Measurements from ENCODE around the gene TMEM97. TPM values are rescaled to one million over a fixed set of nuclear protein-coding genes. Genes with fewer than 3 reads are reported as not detected.
"Not testable (repeated sequence)": the region's sequence is repeated elsewhere in the genome, so short reads cannot be mapped to it uniquely, and the experiment has no call there.

TMEM97 gene
- total RNA-seq = 64.4 TPM
- long read RNA-seq, transcript TMEM97-201 (3 exons, 2,568 nt) = major isoform, 79 of 91 reads
- long read RNA-seq, partial matches to known transcripts = 6 of 91 reads
- long read RNA-seq, other reads (novel, unspliced or antisense) = 5 of 91 reads

GRCh38 chr17:28318759-28319597 is at the start of gene TMEM97:
TSS of gene TMEM97 (plus strand) at chr17:28319200. CDS start at chr17:28319240, 40 bp downstream.
- DNase-seq (peak; percentile 98), ATAC-seq (peak; percentile 99)
- peak within 1 kb of the TSS; percentile 80 for H3K4me3 ChIP-seq
- peaks cover 17% of the 10 kb centered on the region for H3K4me1 ChIP-seq
- intact Hi-C loops (cut with DNase I) = no loop called here
- no peaks in the 10 kb centered on the region for H3K9me3 ChIP-seq
- no peaks in the 10 kb centered on the region for H3K27me3 ChIP-seq
- H3K36me3 ChIP-seq = no peaks in the 10 kb centered on the region
- H3K27ac ChIP-seq = peak within 1 kb of the TSS; percentile 66
- peak; percentile 7 for TF ChIP-seq CTCF (IDR thresholded peaks at IDR 0.05)

- no peak for ATAC-seq
- Histone ChIP-seq H3K27ac (no peak overlapping the region), H3K27me3 (no peaks in the 10 kb centered on the region), H3K36me3 (no peaks in the 10 kb centered on the region), H3K4me3 (no peak overlapping the region), H3K9me3 (no peaks in the 10 kb centered on the region), H3K4me1 (no peaks in the 10 kb centered on the region)
- TF ChIP-seq CTCF (IDR thresholded peaks at IDR 0.05) = no peak
- DNase-seq = no peak
- intact Hi-C loops (cut with DNase I) = no loop called here
These were observed 48.9 kb upstream of the TMEM97 start for GRCh38 chr17:28270055-28270454.

- H3K9me3 ChIP-seq = no peaks in the 10 kb centered on the region
- H3K4me3 ChIP-seq = no peak overlapping the region
- ATAC-seq (no peak), DNase-seq (no peak)
- no peak overlapping the region for H3K27ac ChIP-seq
- no peak for TF ChIP-seq CTCF (IDR thresholded peaks at IDR 0.05)
- H3K36me3 ChIP-seq = no peaks in the 10 kb centered on the region
- intact Hi-C loops (cut with DNase I) = no loop called here
- no peaks in the 10 kb centered on the region for H3K4me1 ChIP-seq
- H3K27me3 ChIP-seq = no peaks in the 10 kb centered on the region
These were observed 48.1 kb upstream of the TMEM97 start for GRCh38 chr17:28270926-28271325.

- H3K4me3 ChIP-seq = no peak overlapping the region
- intact Hi-C loops (cut with DNase I) = no loop called here
- H3K27me3 ChIP-seq = no peaks in the 10 kb centered on the region
- no peak for TF ChIP-seq CTCF (IDR thresholded peaks at IDR 0.05)
- no peaks in the 10 kb centered on the region for H3K36me3 ChIP-seq
- H3K4me1 ChIP-seq = no peaks in the 10 kb centered on the region
- ATAC-seq (no peak), DNase-seq (no peak)
- no peak overlapping the region for H3K27ac ChIP-seq
- H3K9me3 ChIP-seq = no peaks in the 10 kb centered on the region
These were observed 47.6 kb upstream of the TMEM97 start for GRCh38 chr17:28271431-28271830.

GRCh38 chr17:28272166-28272565 is 46.8 kb upstream of the TMEM97 start:
- TF ChIP-seq CTCF (IDR thresholded peaks at IDR 0.05) = no peak
- no peak for DNase-seq
- Histone ChIP-seq H3K27ac (no peak overlapping the region), H3K36me3 (no peaks in the 10 kb centered on the region), H3K4me3 (no peak overlapping the region), H3K27me3 (no peaks in the 10 kb centered on the region), H3K9me3 (no peaks in the 10 kb centered on the region), H3K4me1 (no peaks in the 10 kb centered on the region)
- intact Hi-C loops (cut with DNase I) = no loop called here
- ATAC-seq = no peak

- H3K9me3 ChIP-seq; H3K4me3 ChIP-seq; intact Hi-C loops (cut with DNase I); H3K4me1 ChIP-seq; H3K27me3 ChIP-seq; H3K27ac ChIP-seq; H3K36me3 ChIP-seq; ATAC-seq; DNase-seq: not testable (repeated sequence)
These were observed 45.7 kb upstream of the TMEM97 start for GRCh38 chr17:28273341-28273740.

Measured in upper lobe of right lung (tissue), 1 donor.